Panc1 (cell line): Measurements from ENCODE around the gene NFILZ. TPM values are rescaled to one million over a fixed set of nuclear protein-coding genes. Genes with fewer than 3 reads are reported as not detected.

Source experiments
- ATAC-seq: fragments of 200-7000 bp; cut with Tn5 transposase; 2 replicates; pipeline ENCODE4 v1.9.1; 2020; ENCODE audit warnings: mild to moderate bottlenecking, moderate library complexity
- BruUV-seq: library from RNA; stranded (reverse); fragments of 400-500 nt; replicated peaks from 2 replicates; lab custom pipeline; 2021; lab: Mats Ljungman, UMichigan
- CTCF ChIA-PET: fragments of 300-600 bp; sonication (Branson Sonifier 250); formaldehyde crosslinking; loops from one replicate; lab custom pipeline; 2022; ENCODE audit warnings: antibody characterized with exemption; lab: Charles Lee
- POLR2A ChIA-PET: fragments of 300-600 bp; sonication (Branson Sonifier 250); formaldehyde crosslinking; loops from one replicate; lab custom pipeline; 2022; ENCODE audit warnings: antibody characterized with exemption; lab: Charles Lee
- DNase-seq: peaks from one replicate; pipeline ENCODE4 v3.0.0-alpha.2; 2010; ENCODE audit warnings: low read depth, low spot score
- H3K27ac ChIP-seq: 2 replicates; pipeline ENCODE4 v1.5.1; 2011; ENCODE audit warnings: mild to moderate bottlenecking, low read length, inconsistent platforms
- H3K27me3 ChIP-seq: fragments of 200-500 bp; sonication (Bioruptor generic); 2 replicates; pipeline ENCODE4 v1.6.0; 2014; ENCODE audit warnings: low read length, inconsistent platforms; ENCODE audit not compliant: control insufficient read depth, insufficient read depth
- H3K36me3 ChIP-seq: fragments of 200-500 bp; sonication (Bioruptor generic); 2 replicates; pipeline ENCODE4 v1.5.1; 2014; ENCODE audit warnings: inconsistent platforms, mild to moderate bottlenecking, low read length, moderate library complexity; ENCODE audit not compliant: control insufficient read depth, insufficient read depth
- H3K4me1 ChIP-seq: 2 replicates; pipeline ENCODE4 v1.5.1; 2011; ENCODE audit warnings: inconsistent platforms, mild to moderate bottlenecking, low read length, moderate library complexity; ENCODE audit not compliant: control insufficient read depth, insufficient read depth
- H3K4me3 ChIP-seq, 2 experiments: 2 replicates each; pipeline ENCODE4 v1.5.1; 2011 to 2012; ENCODE audit warnings: low read depth in 2 of 2, low read length in 2 of 2, mild to moderate bottlenecking in 2 of 2, inconsistent platforms in 1 of 2, moderate library complexity in 1 of 2
- H3K9me3 ChIP-seq: fragments of 200-500 bp; sonication (Bioruptor generic); 2 replicates; pipeline ENCODE4 v1.5.1; 2014; ENCODE audit warnings: low read depth, mild to moderate bottlenecking, inconsistent platforms, low read length, moderate library complexity; ENCODE audit not compliant: control insufficient read depth, insufficient read depth
- POLR2AphosphoS5 ChIP-seq: IDR thresholded peaks from 2 replicates; pipeline ENCODE4 v1.6.1; 2012; ENCODE audit warnings: mild to moderate bottlenecking, low read depth, low read length, moderate library complexity
- SIN3A ChIP-seq: IDR thresholded peaks from 2 replicates; pipeline ENCODE4 v1.6.1; 2012; ENCODE audit warnings: low read depth, mild to moderate bottlenecking, low read length, moderate library complexity, borderline replicate concordance; ENCODE audit not compliant: insufficient read depth
- TCF7L2 ChIP-seq: IDR thresholded peaks from 2 replicates; pipeline ENCODE4 v1.6.1; 2011; ENCODE audit warnings: mild to moderate bottlenecking, low read depth, low read length, inconsistent platforms
- in situ Hi-C: cut with HindIII; loops from 2 replicates; pipeline ENCODE4 v1.10.0; 2016; ENCODE audit warnings: low sequenced_read_pairs, low pct_unique_long_range_greater_than_20kb
- intact Hi-C: fragments of 100-400 bp; cut with micrococcal nuclease; formaldehyde crosslinking; loops from one replicate; pipeline ENCODE4 v1.10.0; 2022; ENCODE audit not compliant: unreplicated experiment
- total RNA-seq: library from RNA; stranded (reverse); gene quantifications from one replicate; pipeline ENCODE4 v1.2.1, GENCODE V29; 2021; ENCODE audit not compliant: unreplicated experiment
- TF ChIP-seq, protein P1 (sequence below): fragments of 450-650 bp; IDR thresholded peaks from 2 replicates; pipeline ENCODE4 v1.5.1; 2017; ENCODE audit warnings: mild to moderate bottlenecking
- TF ChIP-seq, protein P2 (sequence below), 2 experiments: IDR thresholded peaks; 2 replicates each; pipeline ENCODE4 v1.6.1; 2011 to 2012; ENCODE audit warnings: low read depth in 2 of 2, control low read depth in 1 of 2, low read length in 1 of 2, mild to moderate bottlenecking in 1 of 2, moderate library complexity in 1 of 2; ENCODE audit not compliant: insufficient read depth in 1 of 2

Gene NFILZ
- total RNA-seq, 1 experiment from 2014 or later = not detected

DNA sequence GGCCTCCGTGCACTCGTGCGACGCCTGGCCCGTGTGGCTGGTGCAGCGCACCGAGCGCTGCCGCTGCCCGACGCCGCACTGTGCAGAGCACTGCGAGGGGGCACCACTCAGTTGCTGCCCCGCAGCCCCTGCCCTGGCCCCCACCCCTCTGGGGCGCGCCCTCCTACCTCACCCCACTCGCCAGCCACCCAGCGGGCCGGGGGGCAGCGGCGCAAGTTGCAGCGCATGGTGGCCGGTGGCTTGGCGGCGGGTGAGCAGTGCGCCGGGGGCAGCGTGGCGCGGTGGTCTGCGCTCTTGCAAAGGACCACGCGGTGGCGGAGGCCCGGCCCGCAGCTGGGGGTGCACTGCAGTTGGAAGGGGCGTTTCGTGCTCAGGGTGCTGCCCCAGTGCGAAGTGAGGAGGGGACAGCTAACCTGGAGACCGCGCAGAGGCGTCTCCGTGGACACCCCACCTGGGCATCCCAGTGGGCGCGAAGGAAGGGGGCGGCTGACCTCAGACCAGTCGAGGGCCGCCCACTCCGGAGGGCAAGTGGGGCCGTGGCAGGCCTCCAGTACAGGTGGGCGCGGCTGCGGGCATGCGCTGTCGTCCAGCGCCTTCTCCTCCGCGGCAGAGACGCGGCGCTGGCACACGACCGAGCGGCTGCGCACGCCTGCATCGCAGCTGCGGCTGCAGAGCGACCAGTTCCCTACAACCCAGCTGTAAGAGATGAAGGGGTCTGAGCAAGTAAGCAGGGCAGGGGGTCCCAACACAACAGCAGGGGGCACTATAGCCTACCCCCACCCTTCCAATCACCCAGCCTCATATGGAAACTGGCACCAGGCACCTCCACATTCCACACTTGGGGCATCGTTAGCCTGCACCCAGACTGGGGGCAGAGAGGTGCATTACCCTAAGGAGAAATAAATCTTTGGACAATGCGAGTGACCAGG lies 45.2 kb upstream of the NFILZ start:
- H3K36me3 ChIP-seq = no peaks in the 10 kb centered on the region
- BruUV-seq = no TSS peak
- H3K4me3 ChIP-seq = no peak overlapping the region
- CTCF ChIA-PET = no interaction called here
- no peaks in the 10 kb centered on the region for H3K27me3 ChIP-seq
- in situ Hi-C loops = no loop called here
- no peaks in the 10 kb centered on the region for H3K9me3 ChIP-seq
- H3K27ac ChIP-seq = no peak overlapping the region
- intact Hi-C loops = no loop called here
- DNase-seq (no peak), ATAC-seq (peak; percentile 23)
- no peaks in the 10 kb centered on the region for H3K4me1 ChIP-seq
- POLR2A ChIA-PET = no interaction called here
- TF ChIP-seq, protein P1, sequence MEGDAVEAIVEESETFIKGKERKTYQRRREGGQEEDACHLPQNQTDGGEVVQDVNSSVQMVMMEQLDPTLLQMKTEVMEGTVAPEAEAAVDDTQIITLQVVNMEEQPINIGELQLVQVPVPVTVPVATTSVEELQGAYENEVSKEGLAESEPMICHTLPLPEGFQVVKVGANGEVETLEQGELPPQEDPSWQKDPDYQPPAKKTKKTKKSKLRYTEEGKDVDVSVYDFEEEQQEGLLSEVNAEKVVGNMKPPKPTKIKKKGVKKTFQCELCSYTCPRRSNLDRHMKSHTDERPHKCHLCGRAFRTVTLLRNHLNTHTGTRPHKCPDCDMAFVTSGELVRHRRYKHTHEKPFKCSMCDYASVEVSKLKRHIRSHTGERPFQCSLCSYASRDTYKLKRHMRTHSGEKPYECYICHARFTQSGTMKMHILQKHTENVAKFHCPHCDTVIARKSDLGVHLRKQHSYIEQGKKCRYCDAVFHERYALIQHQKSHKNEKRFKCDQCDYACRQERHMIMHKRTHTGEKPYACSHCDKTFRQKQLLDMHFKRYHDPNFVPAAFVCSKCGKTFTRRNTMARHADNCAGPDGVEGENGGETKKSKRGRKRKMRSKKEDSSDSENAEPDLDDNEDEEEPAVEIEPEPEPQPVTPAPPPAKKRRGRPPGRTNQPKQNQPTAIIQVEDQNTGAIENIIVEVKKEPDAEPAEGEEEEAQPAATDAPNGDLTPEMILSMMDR = no peak
- TF ChIP-seq, protein P2, sequence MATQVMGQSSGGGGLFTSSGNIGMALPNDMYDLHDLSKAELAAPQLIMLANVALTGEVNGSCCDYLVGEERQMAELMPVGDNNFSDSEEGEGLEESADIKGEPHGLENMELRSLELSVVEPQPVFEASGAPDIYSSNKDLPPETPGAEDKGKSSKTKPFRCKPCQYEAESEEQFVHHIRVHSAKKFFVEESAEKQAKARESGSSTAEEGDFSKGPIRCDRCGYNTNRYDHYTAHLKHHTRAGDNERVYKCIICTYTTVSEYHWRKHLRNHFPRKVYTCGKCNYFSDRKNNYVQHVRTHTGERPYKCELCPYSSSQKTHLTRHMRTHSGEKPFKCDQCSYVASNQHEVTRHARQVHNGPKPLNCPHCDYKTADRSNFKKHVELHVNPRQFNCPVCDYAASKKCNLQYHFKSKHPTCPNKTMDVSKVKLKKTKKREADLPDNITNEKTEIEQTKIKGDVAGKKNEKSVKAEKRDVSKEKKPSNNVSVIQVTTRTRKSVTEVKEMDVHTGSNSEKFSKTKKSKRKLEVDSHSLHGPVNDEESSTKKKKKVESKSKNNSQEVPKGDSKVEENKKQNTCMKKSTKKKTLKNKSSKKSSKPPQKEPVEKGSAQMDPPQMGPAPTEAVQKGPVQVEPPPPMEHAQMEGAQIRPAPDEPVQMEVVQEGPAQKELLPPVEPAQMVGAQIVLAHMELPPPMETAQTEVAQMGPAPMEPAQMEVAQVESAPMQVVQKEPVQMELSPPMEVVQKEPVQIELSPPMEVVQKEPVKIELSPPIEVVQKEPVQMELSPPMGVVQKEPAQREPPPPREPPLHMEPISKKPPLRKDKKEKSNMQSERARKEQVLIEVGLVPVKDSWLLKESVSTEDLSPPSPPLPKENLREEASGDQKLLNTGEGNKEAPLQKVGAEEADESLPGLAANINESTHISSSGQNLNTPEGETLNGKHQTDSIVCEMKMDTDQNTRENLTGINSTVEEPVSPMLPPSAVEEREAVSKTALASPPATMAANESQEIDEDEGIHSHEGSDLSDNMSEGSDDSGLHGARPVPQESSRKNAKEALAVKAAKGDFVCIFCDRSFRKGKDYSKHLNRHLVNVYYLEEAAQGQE (IDR thresholded peaks at IDR 0.05; ENCODE audit: insufficient read depth in 1 of 2, low read depth in 2 of 2, low read length in 1 of 2) = no peak
- TF ChIP-seq SIN3A = no peak
- no peak for TF ChIP-seq POLR2AphosphoS5
- no peak for TF ChIP-seq TCF7L2

DNA sequence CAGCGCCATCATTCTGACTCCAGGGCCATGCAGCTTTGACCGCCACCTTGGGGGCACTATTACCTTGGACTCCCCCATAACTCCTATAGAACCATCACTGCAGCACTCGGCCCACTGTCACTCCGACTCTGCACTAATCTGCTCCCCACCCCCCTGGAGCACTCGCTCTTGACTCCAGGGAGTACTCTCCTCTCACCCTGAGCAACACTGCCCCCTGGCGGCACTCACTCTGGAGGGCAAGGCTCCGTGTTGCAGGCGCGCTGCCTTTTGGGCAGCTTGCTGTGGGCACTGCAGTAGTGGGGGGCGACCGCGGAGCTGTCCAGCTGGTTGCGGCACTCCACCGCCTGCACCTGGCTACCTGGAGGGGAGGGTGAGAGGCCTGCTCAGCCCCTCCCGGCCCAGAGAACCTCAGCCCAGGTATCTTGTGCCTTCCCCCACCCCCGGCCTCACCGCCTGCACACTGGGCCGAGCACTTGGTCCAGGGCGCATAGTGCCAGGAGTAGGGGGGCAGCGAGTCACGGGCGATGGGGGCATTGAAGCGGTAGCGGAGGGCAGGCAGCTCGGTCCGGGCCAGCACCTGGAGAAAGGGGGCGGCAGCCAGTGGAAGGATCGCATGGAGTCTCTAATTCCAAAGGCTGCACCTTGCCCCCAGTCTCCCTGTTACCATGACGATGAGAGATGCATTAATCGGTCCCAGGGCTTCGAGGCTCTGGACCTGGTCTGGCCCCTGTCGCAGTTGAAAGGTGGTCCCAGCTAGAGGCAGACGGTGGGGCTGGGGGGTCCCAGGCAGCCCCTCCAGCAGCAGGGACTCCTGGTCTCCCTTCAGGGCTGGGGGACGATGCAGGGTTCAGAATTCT lies 44.3 kb upstream of the NFILZ start:
- DNase-seq (no peak), ATAC-seq (peak; percentile 83)
- H3K27me3 ChIP-seq = no peaks in the 10 kb centered on the region
- no TSS peak for BruUV-seq
- no peak overlapping the region for H3K27ac ChIP-seq
- intact Hi-C loops = no loop called here
- POLR2A ChIA-PET = interaction anchor here (0.7 kb wide), 1 partner anchor 13 kb away, joined by 3 read pairs; no protein-coding TSS in a partner anchor
- CTCF ChIA-PET = interaction anchor here (0.6 to 0.7 kb wide), 3 partner anchors 36 to 1296 kb away, joined by 3 to 4 read pairs (median 3); no protein-coding TSS in a partner anchor
- H3K36me3 ChIP-seq = no peaks in the 10 kb centered on the region
- no peaks in the 10 kb centered on the region for H3K4me1 ChIP-seq
- in situ Hi-C loops = no loop called here
- no peak overlapping the region for H3K4me3 ChIP-seq
- TF ChIP-seq, protein P1 = peak; percentile 89
- TF ChIP-seq, protein P2 (IDR thresholded peaks at IDR 0.05; ENCODE audit: insufficient read depth in 1 of 2, low read depth in 2 of 2, low read length in 1 of 2) = no peak
- H3K9me3 ChIP-seq = no peaks in the 10 kb centered on the region
